Urothelium cell line (cell line): ENCODE measurements around the gene DIPK1B.
"Not testable (repeated sequence)": the region's sequence is repeated elsewhere in the genome, so short reads cannot be mapped to it uniquely, and the experiment has no call there.

Source experiments
- DNase-seq: peaks from one replicate; pipeline ENCODE4 v3.0.0; 2011; ENCODE audit warnings: low spot score, mixed read lengths
- FAIRE-seq: peaks from 2 replicates; lab custom pipeline; 2011; peaks lifted over from hg19 to GRCh38; lab: Jason Lieb, UNC

DIPK1B gene

GRCh38 chr9:136697821-136698526 is 14.4 kb upstream of the DIPK1B start:
- FAIRE-seq (no peak), DNase-seq (no peak)

GRCh38 chr9:136698635-136699246 is 13.6 kb upstream of the DIPK1B start:
- no peak for FAIRE-seq

GRCh38 chr9:136700304-136700703 is 12.1 kb upstream of the DIPK1B start:
- FAIRE-seq = no peak
- DNase-seq = no peak

More at GRCh38 chr9:136698635-136699246, 13.6 kb upstream of the DIPK1B start:
- DNase-seq = no peak

DNA sequence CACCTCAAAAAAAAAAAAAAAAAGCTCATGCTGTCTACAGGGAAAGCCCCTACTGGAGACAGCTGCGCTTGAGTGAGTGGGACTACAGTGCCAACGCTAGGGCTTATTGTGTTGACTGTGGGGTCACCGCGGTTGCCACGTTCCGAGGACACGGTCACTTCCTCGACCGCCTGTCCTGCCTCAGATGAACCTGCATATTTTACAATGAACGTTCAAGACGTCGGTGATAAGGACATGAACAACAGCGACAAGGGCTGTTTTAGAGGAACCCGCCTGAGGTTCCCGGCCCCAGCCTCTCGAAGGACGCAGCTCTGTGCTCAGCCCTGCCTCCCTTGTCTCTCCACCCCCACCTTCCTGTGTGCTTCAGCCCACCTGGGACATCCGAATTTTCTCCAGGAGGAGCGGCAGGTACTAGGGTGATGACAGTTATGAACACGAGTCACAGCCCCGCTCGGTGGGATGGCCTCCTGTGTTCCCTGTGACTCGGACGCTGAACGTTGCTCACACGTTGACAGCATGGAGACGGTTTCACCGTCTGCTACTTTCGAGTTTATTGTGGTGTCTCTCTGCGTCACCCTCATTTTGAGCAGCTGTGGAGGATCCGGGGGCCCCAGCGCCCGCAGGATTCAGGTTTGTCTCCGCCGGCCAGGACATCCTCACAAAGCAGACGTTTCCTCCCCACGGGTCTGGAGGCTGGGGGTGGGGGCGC is 11.3 kb upstream of the DIPK1B start:
- FAIRE-seq (no peak), DNase-seq (no peak)

GRCh38 chr9:136701668-136702053 is 10.7 kb upstream of the DIPK1B start:
- no peak for DNase-seq
- FAIRE-seq = no peak

- no peak for DNase-seq
- no peak for FAIRE-seq
Observed at GRCh38 chr9:136703276-136703860, 9.0 kb upstream of the DIPK1B start.

DNA sequence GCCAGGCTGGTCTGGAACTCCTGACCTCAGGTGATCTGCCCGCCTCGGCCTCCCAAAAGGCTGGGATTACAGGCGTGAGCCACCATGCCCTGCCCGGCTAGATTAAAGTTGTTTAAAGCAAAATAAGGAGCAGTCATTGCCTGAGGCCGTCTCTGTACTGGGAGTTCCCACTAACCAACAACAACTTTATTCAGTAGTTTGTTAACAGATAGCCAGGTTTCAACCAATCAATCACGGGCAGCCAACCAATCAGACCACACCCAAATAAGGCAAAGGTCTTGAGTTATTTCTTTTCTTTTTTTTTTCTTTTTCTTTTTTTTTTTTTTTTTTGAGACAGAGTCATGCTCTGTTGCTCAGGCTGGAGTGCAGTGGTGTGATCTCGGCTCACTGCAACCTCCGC is 7.6 kb upstream of the DIPK1B start:
- DNase-seq, FAIRE-seq: not testable (repeated sequence)

GRCh38 chr9:136705564-136705963 is 6.8 kb upstream of the DIPK1B start:
- FAIRE-seq (no peak), DNase-seq (no peak)

DNA sequence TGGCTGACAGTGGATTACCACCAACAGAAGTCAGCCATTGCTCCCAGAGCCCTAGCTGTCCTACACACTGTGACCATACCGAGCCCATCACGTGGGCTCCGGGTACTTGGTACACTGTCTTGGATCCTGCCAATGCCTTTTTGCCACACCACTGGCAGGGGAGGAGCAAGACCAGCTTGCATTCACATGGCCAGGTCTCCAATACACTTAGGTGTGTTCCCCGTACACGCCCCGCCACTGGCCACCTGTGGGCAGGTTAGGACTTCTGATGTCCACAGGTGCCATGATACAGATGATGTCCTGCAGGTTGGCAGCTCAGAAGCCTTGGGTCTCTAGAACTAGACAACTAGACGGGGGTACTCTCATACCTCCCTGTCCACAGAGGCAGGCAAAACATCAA is 5.4 kb upstream of the DIPK1B start:
- DNase-seq (no peak), FAIRE-seq (peak; percentile 5)

GRCh38 chr9:136707849-136708517 is 4.4 kb upstream of the DIPK1B start:
- DNase-seq (no peak), FAIRE-seq (no peak)

GRCh38 chr9:136709454-136710109 is 2.8 kb upstream of the DIPK1B start:
- DNase-seq = no peak
- no peak for FAIRE-seq

GRCh38 chr9:136710543-136710942 is 1.8 kb upstream of the DIPK1B start:
- FAIRE-seq (no peak), DNase-seq (no peak)

DNA sequence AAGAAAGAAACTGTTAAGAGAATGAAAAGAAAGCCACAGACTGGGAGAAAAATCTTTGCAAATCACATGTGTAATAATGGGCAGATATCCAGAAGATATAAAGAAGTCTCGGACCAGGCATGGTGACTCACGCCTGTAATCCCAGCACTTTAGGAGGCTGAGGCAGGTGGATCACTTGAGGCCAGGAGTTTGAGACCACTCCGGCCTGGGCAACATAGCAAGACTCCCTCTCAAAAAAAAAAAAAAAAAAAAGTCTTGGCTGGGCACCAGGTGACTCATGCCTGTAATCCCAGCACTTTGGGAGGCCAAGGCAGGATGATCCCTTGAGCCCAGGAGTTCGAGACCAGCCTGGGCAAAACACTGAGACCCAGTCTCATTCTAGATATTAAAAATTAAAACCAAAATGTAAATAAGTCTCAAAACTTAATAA is 1.1 kb upstream of the DIPK1B start:
- FAIRE-seq, DNase-seq: not testable (repeated sequence)

DNA sequence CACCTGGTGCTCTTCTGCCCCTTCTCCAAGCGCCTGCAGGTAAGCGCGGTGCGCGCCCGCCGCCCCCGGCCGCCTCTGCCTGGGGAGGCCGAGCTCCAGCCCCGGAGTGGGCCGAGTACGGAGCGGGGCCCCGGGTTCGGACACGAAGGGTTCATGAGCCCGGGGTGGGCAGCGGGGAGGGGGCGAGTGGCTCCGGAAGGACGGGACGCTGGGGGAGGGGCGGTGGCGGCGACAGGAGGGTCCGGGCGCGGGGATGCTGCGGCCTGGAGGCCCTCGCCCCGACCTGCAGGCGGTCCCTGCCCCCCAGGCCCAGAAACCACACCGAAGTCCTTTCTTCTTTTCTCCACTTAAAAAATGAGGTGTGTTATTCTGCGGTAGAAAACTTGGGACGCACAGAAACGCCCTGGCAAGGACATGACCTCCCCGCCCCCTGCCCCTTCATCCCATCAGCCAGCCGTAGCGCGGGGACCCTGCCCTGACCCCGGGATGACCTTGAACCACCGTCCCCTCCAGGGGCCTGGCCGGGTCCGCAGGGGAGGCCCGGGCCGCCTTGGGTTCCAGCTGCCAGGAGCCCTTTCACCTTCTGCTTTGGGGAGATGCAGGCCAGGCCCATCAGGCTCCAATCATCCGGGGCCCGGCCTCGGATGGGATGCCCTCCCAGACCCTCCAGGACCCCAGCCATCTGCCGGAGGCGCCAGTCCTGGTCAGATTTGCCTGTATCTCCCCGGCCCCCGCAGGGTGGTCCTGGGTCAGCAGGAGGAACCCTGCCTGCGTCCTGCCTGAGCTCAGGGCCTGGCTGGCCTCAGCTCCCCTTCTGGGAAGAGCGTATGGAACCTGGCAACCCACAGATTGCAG is 545 bp downstream of the DIPK1B start:
- DNase-seq = no peak
- no peak for FAIRE-seq

GRCh38 chr9:136713550-136713949 is 1.2 kb downstream of the DIPK1B start:
- no peak for DNase-seq
- no peak for FAIRE-seq

DNA sequence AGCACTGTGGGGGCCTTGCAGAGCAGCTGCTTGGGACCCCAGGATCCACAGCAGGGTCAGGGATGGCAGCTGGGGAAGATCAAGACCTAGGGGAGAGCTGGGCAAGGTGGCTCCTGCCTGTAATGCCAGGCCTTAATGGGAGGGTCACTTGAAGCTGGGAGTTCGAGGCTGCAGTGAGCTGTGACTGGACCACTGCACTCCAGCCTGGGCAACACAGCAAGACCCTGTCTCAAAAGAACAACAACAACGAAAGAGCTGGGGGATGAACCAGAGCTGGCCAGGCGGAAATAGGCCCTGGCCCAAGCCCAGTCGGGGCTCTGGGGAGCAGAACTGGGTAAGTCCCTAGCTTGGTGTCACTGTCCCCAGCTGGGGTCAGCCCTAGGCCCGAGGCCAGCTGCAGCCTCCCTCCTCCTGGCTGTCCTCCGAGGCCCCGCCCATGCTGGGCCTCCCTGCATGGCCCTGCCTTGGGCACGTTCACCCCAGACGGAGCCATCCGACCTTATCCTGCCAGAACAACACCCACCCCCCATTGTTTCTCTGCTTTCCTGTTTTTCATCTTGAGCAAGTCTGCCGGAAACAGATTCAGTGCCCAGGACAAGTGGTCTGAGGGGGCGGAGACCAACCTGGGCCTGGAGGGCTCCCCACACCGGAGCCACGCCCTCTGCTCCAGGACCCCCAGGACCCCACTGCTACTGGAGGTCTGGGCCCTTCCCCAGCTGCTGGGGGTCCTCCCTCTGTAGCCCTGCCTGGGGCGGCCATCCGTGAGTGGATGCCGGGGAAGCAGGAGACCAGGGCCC is 1.9 kb downstream of the DIPK1B start:
- FAIRE-seq (no peak), DNase-seq (no peak)

GRCh38 chr9:136714893-136715274 is 2.5 kb downstream of the DIPK1B start:
- no peak for FAIRE-seq
- no peak for DNase-seq

- no peak for DNase-seq
- no peak for FAIRE-seq
Observed at GRCh38 chr9:136717399-136717798, 5.0 kb downstream of the DIPK1B start.
